Fibroblast of lung (primary cell): ENCODE results near the gene NAT16. TPM values are rescaled to one million over a fixed set of nuclear protein-coding genes. Genes with fewer than 3 reads are reported as not detected.
A peak's percentile ranks its signal among the peaks of the same experiment; 100 is the strongest.
"Not testable (repeated sequence)": the region's sequence is repeated elsewhere in the genome, so short reads cannot be mapped to it uniquely, and the experiment has no call there.

Experiments
- DNase-seq, 2 donors: peaks; one replicate each; pipeline versions ENCODE4 v3.0.0 to v3.0.0-alpha.2; 2010; ENCODE audit warnings: low read depth in 2 of 2
- H2AFZ ChIP-seq: 2 replicates; pipeline ENCODE4 v1.5.1; 2012; ENCODE audit warnings: low read length, control low read depth, inconsistent platforms
- H3K27ac ChIP-seq: 2 replicates; pipeline ENCODE4 v1.5.1; 2011; ENCODE audit warnings: low read length, control low read depth; ENCODE audit not compliant: insufficient read depth
- H3K27me3 ChIP-seq: 2 replicates; pipeline ENCODE4 v1.5.1; 2011; ENCODE audit warnings: mild to moderate bottlenecking, low read length; ENCODE audit not compliant: control insufficient read depth, insufficient read depth
- H3K36me3 ChIP-seq: 2 replicates; pipeline ENCODE4 v1.5.1; 2011; ENCODE audit warnings: low read length; ENCODE audit not compliant: control insufficient read depth, insufficient read depth
- H3K4me1 ChIP-seq: 2 replicates; pipeline ENCODE4 v1.5.1; 2011; ENCODE audit warnings: low read length; ENCODE audit not compliant: control insufficient read depth, insufficient read depth; ENCODE audit errors: extremely low read depth
- H3K4me2 ChIP-seq: 2 replicates; pipeline ENCODE4 v1.5.1; 2011; ENCODE audit warnings: low read length, control low read depth; ENCODE audit not compliant: insufficient read depth; ENCODE audit errors: extremely low read depth
- H3K4me3 ChIP-seq, 4 experiments: fragments of 200-600 bp in 1 of 4; sonication (generic) in 1 of 4; replicated peaks in 1 of 4; 2 replicates each; pipeline ENCODE4 v1.5.1; 2011 to 2016; ENCODE audit warnings: low read length in 4 of 4, low read depth in 3 of 4, mild to moderate bottlenecking in 3 of 4, control low read depth in 2 of 4, inconsistent platforms in 1 of 4, mixed read lengths in 1 of 4; ENCODE audit not compliant: insufficient read depth in 1 of 4; ENCODE audit errors: control extremely low read depth in 1 of 4
- H3K79me2 ChIP-seq: 2 replicates; pipeline ENCODE4 v1.5.1; 2012; ENCODE audit warnings: mild to moderate bottlenecking, low read length, inconsistent platforms; ENCODE audit not compliant: control insufficient read depth, insufficient read depth
- H3K9ac ChIP-seq: 2 replicates; pipeline ENCODE4 v1.5.1; 2011; ENCODE audit warnings: mild to moderate bottlenecking, low read length, control low read depth; ENCODE audit not compliant: insufficient read depth
- H3K9me3 ChIP-seq: 2 replicates; pipeline ENCODE4 v1.5.1; 2012; ENCODE audit warnings: low read depth, low read length; ENCODE audit not compliant: control insufficient read depth, insufficient read depth
- H4K20me1 ChIP-seq: 2 replicates; pipeline ENCODE4 v1.5.1; 2011; ENCODE audit warnings: low read length; ENCODE audit not compliant: control insufficient read depth, insufficient read depth; ENCODE audit errors: extremely low read depth
- EZH2 ChIP-seq: IDR thresholded peaks from 2 replicates; pipeline ENCODE4 v1.5.1; 2012; ENCODE audit warnings: low read length, control low read depth, mild to moderate bottlenecking; ENCODE audit errors: missing control alignments
- polyA plus RNA-seq, 2 donors: library from polyadenylated mRNA; depleted of rRNA in 1 of 2; stranded (reverse) in 1 of 2; unstranded in 1 of 2; fragments of >200 nt; gene quantifications; 2 replicates each; pipeline ENCODE4 v1.2.1, GENCODE V29; 2011 to 2012; ENCODE audit warnings: missing spikeins in 1 of 2
- total RNA-seq: library from RNA; depleted of rRNA; stranded (reverse); fragments of >200 nt; gene quantifications from 2 replicates; pipeline ENCODE4 v1.2.1, GENCODE V29; 2014
- TF ChIP-seq, protein P1 (sequence below), 2 donors: IDR thresholded peaks in 1 of 2; conservative IDR thresholded peaks in 1 of 2; 1 replicate in 1 of 2; 2 replicates in 1 of 2; pipeline ENCODE4 v1.5.1; 2011 to 2012; ENCODE audit warnings: low read length in 2 of 2, control low read depth in 1 of 2, inconsistent platforms in 1 of 2, low read depth in 1 of 2, mild to moderate bottlenecking in 1 of 2

NAT16 gene
- total and polyA plus RNA-seq, 2 donors (not counting 1 experiment from before 2014, with no cell fraction given), result not detected

DNA sequence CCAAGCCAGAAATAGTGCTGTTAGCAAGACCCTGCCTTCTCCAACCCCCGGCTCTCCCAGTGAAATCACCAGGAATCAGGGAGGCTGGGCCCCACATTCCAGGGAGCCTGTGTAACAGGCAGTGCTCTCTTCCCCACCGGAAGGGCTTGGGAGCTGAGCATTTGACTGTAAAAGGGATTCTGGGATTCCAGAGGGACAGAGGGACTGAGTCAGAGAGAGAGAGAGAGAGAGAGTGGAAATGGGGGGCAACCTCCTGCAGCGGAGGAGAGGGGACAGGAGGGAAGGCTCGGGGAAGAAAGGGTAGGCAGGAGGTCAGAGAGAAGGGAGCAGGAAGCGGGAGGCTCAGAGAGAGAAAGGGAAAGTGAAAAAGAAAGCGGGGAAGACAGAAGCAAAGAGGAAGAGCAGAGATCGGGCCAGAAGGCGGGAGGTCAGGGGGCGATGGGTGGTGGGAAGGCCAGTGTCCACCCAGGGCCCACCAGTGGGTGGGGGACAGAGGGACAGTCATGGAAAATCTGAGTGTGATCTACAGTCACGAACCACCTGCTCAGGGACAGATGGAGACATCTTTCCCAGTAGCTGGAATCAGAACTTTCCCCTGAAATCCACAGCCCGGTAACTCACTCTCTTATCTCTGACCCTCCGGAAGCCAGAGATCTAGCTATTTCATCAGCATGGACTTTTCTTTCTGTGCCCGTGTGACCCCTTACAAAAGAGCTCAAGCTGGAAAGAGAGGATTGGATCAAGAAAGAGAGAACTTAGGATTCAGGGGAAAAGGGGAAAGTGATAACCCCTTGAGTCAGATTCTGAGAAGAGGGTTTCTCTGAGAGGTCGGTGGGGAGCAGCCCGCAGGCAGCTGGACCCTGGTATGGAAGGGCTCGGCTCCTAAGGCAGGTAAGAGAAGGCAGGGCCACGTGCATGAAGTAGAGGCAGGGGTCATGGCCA is 57.8 kb downstream of the NAT16 start:
- no peak overlapping the region for H2AFZ ChIP-seq
- peak overlapping the region; percentile 22 to 57 (median 40) for H3K4me3 ChIP-seq
- H3K4me2 ChIP-seq, result peak overlapping the region; percentile 85
- no peak for TF ChIP-seq EZH2
- TF ChIP-seq, protein P1, sequence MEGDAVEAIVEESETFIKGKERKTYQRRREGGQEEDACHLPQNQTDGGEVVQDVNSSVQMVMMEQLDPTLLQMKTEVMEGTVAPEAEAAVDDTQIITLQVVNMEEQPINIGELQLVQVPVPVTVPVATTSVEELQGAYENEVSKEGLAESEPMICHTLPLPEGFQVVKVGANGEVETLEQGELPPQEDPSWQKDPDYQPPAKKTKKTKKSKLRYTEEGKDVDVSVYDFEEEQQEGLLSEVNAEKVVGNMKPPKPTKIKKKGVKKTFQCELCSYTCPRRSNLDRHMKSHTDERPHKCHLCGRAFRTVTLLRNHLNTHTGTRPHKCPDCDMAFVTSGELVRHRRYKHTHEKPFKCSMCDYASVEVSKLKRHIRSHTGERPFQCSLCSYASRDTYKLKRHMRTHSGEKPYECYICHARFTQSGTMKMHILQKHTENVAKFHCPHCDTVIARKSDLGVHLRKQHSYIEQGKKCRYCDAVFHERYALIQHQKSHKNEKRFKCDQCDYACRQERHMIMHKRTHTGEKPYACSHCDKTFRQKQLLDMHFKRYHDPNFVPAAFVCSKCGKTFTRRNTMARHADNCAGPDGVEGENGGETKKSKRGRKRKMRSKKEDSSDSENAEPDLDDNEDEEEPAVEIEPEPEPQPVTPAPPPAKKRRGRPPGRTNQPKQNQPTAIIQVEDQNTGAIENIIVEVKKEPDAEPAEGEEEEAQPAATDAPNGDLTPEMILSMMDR (conservative IDR thresholded peaks at IDR 0.05 in 1 of 2, IDR thresholded peaks at IDR 0.05 in 1 of 2; ENCODE audit: low read depth in 1 of 2, low read length in 2 of 2), result no peak
- peak; percentile 98 to 100 for DNase-seq
- peaks cover 32% of the 10 kb centered on the region for H3K4me1 ChIP-seq
- H3K27ac ChIP-seq, result peak overlapping the region; percentile 97
- no peaks in the 10 kb centered on the region for H3K9me3 ChIP-seq
- no peaks in the 10 kb centered on the region for H3K27me3 ChIP-seq
- H3K9ac ChIP-seq, result peak overlapping the region; percentile 68
- H3K79me2 ChIP-seq, result peaks cover 5% of the 10 kb centered on the region
- no peaks in the 10 kb centered on the region for H4K20me1 ChIP-seq
- H3K36me3 ChIP-seq, result no peaks in the 10 kb centered on the region

DNA sequence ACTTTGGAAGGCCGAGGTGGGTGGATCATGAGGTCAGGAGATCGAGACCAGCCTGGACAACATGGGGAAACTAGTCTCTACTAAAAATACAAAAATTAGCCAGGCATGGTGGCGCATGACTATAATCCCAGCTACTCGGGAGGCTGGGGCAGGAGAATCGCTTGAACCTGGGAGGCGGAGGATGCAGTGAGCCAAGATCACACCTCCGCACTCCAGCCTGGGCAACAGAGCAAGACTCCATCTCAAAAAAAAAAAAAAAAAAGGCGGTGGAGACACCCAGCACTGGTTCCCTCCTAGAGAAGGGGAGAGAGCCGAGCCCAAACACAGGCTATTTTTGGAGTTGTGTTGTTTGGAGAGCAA is 58.5 kb downstream of the NAT16 start:
- not testable (repeated sequence) for H4K20me1 ChIP-seq, H3K9ac ChIP-seq, H3K27me3 ChIP-seq, H3K4me3 ChIP-seq, H2AFZ ChIP-seq, H3K79me2 ChIP-seq, H3K36me3 ChIP-seq, DNase-seq, H3K4me2 ChIP-seq, H3K9me3 ChIP-seq
- H3K4me1 ChIP-seq, result peaks cover 35% of the 10 kb centered on the region
- peak overlapping the region; percentile 97 for H3K27ac ChIP-seq

Other genes starting within 250 kb of the NAT16 start
- gene MUC3A, start 230.8 kb downstream of the NAT16 start, total RNA-seq, result not detected in 2 replicates
- gene MUC3A, start 230.8 kb downstream of the NAT16 start, polyA plus RNA-seq, result 0.02 TPM in 1 of 2 replicates, not detected in the other
- 0.50 and 0.51 TPM in 2 replicates for gene MUC12, start 210.7 kb downstream of the NAT16 start, total RNA-seq
- 0.95 and 1.6 TPM in 2 replicates for gene MUC12, start 210.7 kb downstream of the NAT16 start, polyA plus RNA-seq
- not detected in 2 replicates for gene MUC17, start 160.2 kb downstream of the NAT16 start, total RNA-seq
- gene MUC17, start 160.2 kb downstream of the NAT16 start, polyA plus RNA-seq, result not detected in 2 replicates
- 21.8 and 27.6 TPM in 2 replicates for gene TRIM56, start 94.8 kb downstream of the NAT16 start, total RNA-seq
- 4.7 and 6.0 TPM in 2 replicates for gene TRIM56, start 94.8 kb downstream of the NAT16 start, polyA plus RNA-seq
- gene SERPINE1, start 53.2 kb downstream of the NAT16 start, total RNA-seq, result 41.3 and 167 TPM in 2 replicates
- 679 and 1,153 TPM in 2 replicates for gene SERPINE1, start 53.2 kb downstream of the NAT16 start, polyA plus RNA-seq
- 127 and 139 TPM in 2 replicates for gene AP1S1, start 25.8 kb downstream of the NAT16 start, total RNA-seq
- gene AP1S1, start 25.8 kb downstream of the NAT16 start, polyA plus RNA-seq, result 128 and 185 TPM in 2 replicates
- 0.26 and 0.66 TPM in 2 replicates for gene VGF, start 14.7 kb downstream of the NAT16 start, total RNA-seq
- gene VGF, start 14.7 kb downstream of the NAT16 start, polyA plus RNA-seq, result 0.14 TPM in 1 of 2 replicates, not detected in the other
- gene MOGAT3, start 20.7 kb upstream of the NAT16 start, total RNA-seq, result not detected in 2 replicates
- not detected in 2 replicates for gene MOGAT3, start 20.7 kb upstream of the NAT16 start, polyA plus RNA-seq
- gene PLOD3, start 37.3 kb upstream of the NAT16 start, total RNA-seq, result 52.4 and 89.0 TPM in 2 replicates
- gene PLOD3, start 37.3 kb upstream of the NAT16 start, polyA plus RNA-seq, result 86.0 and 106 TPM in 2 replicates
- 62.1 and 62.9 TPM in 2 replicates for gene ZNHIT1, start 37.9 kb upstream of the NAT16 start, total RNA-seq
- gene ZNHIT1, start 37.9 kb upstream of the NAT16 start, polyA plus RNA-seq, result 33.9 and 36.6 TPM in 2 replicates
- 2.6 and 3.1 TPM in 2 replicates for gene CLDN15, start 57.5 kb upstream of the NAT16 start, total RNA-seq
- gene CLDN15, start 57.5 kb upstream of the NAT16 start, polyA plus RNA-seq, result 1.6 and 1.8 TPM in 2 replicates
- gene FIS1, start 64.8 kb upstream of the NAT16 start, total RNA-seq, result 148 and 169 TPM in 2 replicates
- 297 and 347 TPM in 2 replicates for gene FIS1, start 64.8 kb upstream of the NAT16 start, polyA plus RNA-seq
- 19.8 and 22.9 TPM in 2 replicates for gene IFT22, start 141.5 kb upstream of the NAT16 start, total RNA-seq
- 34.2 and 35.2 TPM in 2 replicates for gene IFT22, start 141.5 kb upstream of the NAT16 start, polyA plus RNA-seq
- gene COL26A1, start 182.6 kb upstream of the NAT16 start, total RNA-seq, result not detected in 2 replicates
- 0.06 TPM in 1 of 2 replicates, not detected in the other for gene COL26A1, start 182.6 kb upstream of the NAT16 start, polyA plus RNA-seq